ENCODE measurements around the gene ERGIC1. TPM values are rescaled to one million over a fixed set of nuclear protein-coding genes. Genes with fewer than 3 reads are reported as not detected.
A peak's percentile ranks its signal among the peaks of the same experiment; 100 is the strongest.

ERGIC1 gene
- total RNA-seq, 4 donors from 2014 or later, result 113 to 180 (median 143) TPM

GRCh38 chr5:172789687-172790495, 44.2 kb upstream of the ERGIC1 start:
- no peaks in the 10 kb centered on the region for H3K9me3 ChIP-seq
- TF ChIP-seq, protein P1, sequence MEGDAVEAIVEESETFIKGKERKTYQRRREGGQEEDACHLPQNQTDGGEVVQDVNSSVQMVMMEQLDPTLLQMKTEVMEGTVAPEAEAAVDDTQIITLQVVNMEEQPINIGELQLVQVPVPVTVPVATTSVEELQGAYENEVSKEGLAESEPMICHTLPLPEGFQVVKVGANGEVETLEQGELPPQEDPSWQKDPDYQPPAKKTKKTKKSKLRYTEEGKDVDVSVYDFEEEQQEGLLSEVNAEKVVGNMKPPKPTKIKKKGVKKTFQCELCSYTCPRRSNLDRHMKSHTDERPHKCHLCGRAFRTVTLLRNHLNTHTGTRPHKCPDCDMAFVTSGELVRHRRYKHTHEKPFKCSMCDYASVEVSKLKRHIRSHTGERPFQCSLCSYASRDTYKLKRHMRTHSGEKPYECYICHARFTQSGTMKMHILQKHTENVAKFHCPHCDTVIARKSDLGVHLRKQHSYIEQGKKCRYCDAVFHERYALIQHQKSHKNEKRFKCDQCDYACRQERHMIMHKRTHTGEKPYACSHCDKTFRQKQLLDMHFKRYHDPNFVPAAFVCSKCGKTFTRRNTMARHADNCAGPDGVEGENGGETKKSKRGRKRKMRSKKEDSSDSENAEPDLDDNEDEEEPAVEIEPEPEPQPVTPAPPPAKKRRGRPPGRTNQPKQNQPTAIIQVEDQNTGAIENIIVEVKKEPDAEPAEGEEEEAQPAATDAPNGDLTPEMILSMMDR (IDR thresholded peaks at IDR 0.05), result no peak
- TF ChIP-seq POLR2A (IDR thresholded peaks at IDR 0.05), result no peak
- peaks cover 0 to 23% (median 9%) of the 10 kb centered on the region in 4 donors for H3K4me1 ChIP-seq
- DNase-seq, result peak in 1 of 3 donors; percentile 46
- H3K27ac ChIP-seq, result peak overlapping the region; percentile 46 to 70 (median 66)
- H3K36me3 ChIP-seq, result no peaks in the 10 kb centered on the region
- no peaks in the 10 kb centered on the region for H3K27me3 ChIP-seq
- no peak overlapping the region for H3K4me3 ChIP-seq

- H3K4me3 ChIP-seq, result no peak overlapping the region
- no peaks in the 10 kb centered on the region for H3K36me3 ChIP-seq
- peak overlapping the region in 1 of 4 donors; percentile 67 for H3K27ac ChIP-seq
- TF ChIP-seq POLR2A (IDR thresholded peaks at IDR 0.05), result no peak
- TF ChIP-seq, protein P1 (IDR thresholded peaks at IDR 0.05), result no peak
- H3K9me3 ChIP-seq, result no peaks in the 10 kb centered on the region
- peaks cover 0 to 23% (median 9%) of the 10 kb centered on the region in 4 donors for H3K4me1 ChIP-seq
- peak in 1 of 3 donors; percentile 25 for DNase-seq
- no peaks in the 10 kb centered on the region for H3K27me3 ChIP-seq
Measured at GRCh38 chr5:172790496-172790889, 43.6 kb upstream of the ERGIC1 start.

DNA sequence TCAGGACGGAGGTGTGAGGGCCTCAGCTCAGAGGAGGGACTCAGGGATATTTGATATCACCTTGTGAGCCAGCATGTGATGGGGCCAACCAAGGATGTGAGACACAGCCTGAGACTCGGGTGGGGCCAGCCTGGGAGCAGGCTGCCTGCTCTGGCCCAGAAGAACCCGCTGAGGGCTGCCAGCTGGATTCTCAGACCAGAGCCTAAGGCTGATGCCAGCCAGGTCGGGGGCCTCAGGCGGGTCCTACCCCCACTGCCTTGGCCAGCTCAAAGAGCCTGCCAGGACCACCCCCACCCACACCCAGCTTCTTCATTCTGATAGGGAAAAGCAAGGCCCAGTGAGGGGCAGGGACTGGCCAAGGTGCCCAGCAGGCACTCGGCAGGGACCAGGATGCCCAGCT, 42.8 kb upstream of the ERGIC1 start:
- no peaks in the 10 kb centered on the region for H3K9me3 ChIP-seq
- no peak for TF ChIP-seq POLR2A (IDR thresholded peaks at IDR 0.05)
- TF ChIP-seq, protein P1 (IDR thresholded peaks at IDR 0.05), result no peak
- no peak overlapping the region for H3K27ac ChIP-seq
- no peak for DNase-seq
- peaks cover 0 to 23% (median 9%) of the 10 kb centered on the region in 4 donors for H3K4me1 ChIP-seq
- no peaks in the 10 kb centered on the region for H3K36me3 ChIP-seq
- no peak overlapping the region for H3K4me3 ChIP-seq
- H3K27me3 ChIP-seq, result no peaks in the 10 kb centered on the region

- H3K4me1 ChIP-seq, result peaks cover 0 to 23% (median 9%) of the 10 kb centered on the region in 4 donors
- DNase-seq, result peak in 1 of 3 donors; percentile 44
- no peaks in the 10 kb centered on the region for H3K27me3 ChIP-seq
- TF ChIP-seq, protein P1 (IDR thresholded peaks at IDR 0.05), result no peak
- TF ChIP-seq POLR2A (IDR thresholded peaks at IDR 0.05), result no peak
- no peak overlapping the region for H3K27ac ChIP-seq
- no peaks in the 10 kb centered on the region for H3K9me3 ChIP-seq
- H3K36me3 ChIP-seq, result no peaks in the 10 kb centered on the region
- no peak overlapping the region for H3K4me3 ChIP-seq
Measured at GRCh38 chr5:172791726-172792445, 42.2 kb upstream of the ERGIC1 start.

GRCh38 chr5:172792701-172793570, 41.1 kb upstream of the ERGIC1 start:
- Histone ChIP-seq H3K27ac (peak overlapping the region in 1 of 4 donors; percentile 79), H3K27me3 (no peaks in the 10 kb centered on the region), H3K4me3 (no peak overlapping the region), H3K9me3 (no peaks in the 10 kb centered on the region), H3K4me1 (peaks cover 0 to 20% (median 9%) of the 10 kb centered on the region in 4 donors), H3K36me3 (no peaks in the 10 kb centered on the region)
- peak in 1 of 3 donors; percentile 43 for DNase-seq
- TF ChIP-seq, protein P1 (IDR thresholded peaks at IDR 0.05), result no peak
- no peak for TF ChIP-seq POLR2A (IDR thresholded peaks at IDR 0.05)
